ENCODE data around the gene RASSF9. TPM values are rescaled to one million over a fixed set of nuclear protein-coding genes. Genes with fewer than 3 reads are reported as not detected.

Gene RASSF9
- total RNA-seq, 1 donor from 2014 or later = 2.2 TPM

DNA sequence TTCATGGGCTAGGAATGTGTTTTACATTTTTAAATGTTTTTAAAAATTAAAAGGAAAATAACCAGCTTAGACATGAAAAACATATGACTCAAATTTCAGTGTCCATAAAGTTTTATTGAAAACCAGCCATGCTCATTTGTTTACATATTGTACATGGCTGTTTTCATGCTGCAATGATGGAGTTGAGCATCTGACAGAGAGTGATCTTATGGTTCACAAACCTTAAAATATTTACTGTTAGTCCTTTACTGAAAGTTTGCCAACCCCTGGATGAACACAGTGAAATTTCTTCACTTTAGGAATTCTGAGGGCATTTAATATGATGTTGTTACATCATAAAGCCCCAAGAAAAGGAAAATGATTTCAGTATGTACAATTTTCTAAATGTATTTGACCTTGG, 16.1 kb downstream of the RASSF9 start:
- no peak overlapping the region for H3K27ac Mint-ChIP-seq (ENCODE audit: unreplicated experiment)
- TF ChIP-seq, protein P1, sequence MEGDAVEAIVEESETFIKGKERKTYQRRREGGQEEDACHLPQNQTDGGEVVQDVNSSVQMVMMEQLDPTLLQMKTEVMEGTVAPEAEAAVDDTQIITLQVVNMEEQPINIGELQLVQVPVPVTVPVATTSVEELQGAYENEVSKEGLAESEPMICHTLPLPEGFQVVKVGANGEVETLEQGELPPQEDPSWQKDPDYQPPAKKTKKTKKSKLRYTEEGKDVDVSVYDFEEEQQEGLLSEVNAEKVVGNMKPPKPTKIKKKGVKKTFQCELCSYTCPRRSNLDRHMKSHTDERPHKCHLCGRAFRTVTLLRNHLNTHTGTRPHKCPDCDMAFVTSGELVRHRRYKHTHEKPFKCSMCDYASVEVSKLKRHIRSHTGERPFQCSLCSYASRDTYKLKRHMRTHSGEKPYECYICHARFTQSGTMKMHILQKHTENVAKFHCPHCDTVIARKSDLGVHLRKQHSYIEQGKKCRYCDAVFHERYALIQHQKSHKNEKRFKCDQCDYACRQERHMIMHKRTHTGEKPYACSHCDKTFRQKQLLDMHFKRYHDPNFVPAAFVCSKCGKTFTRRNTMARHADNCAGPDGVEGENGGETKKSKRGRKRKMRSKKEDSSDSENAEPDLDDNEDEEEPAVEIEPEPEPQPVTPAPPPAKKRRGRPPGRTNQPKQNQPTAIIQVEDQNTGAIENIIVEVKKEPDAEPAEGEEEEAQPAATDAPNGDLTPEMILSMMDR (IDR thresholded peaks at IDR 0.05; ENCODE audit: unreplicated experiment) = no peak
- no peaks in the 10 kb centered on the region for H3K27me3 Mint-ChIP-seq (ENCODE audit: unreplicated experiment)
- H3K36me3 Mint-ChIP-seq (ENCODE audit: low read depth, unreplicated experiment) = no peaks in the 10 kb centered on the region
- no peaks in the 10 kb centered on the region for H3K4me1 Mint-ChIP-seq (ENCODE audit: unreplicated experiment)
- H3K4me3 Mint-ChIP-seq (ENCODE audit: unreplicated experiment) = no peak overlapping the region
- H3K9me3 Mint-ChIP-seq (ENCODE audit: unreplicated experiment) = no peaks in the 10 kb centered on the region
- no peak for DNase-seq (ENCODE audit: low spot score)

DNA sequence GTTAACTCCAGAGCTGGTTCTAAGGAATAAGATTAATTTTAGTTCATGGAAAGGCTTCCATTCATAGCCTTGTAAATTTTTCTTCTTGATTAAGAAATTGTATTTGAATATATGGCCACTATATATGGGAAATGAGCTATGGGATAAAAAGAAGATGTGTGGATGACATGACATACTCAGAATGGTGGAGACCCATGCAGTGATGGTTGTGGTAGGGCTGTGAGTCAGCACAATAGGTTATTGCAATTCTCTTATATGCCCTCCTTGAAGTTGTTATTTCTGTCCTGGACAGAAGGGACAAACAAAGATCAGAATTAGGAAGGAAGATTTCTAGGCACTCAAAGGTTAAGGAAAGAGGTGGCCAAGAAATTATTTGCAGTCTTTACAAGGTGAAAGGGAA, 21.5 kb downstream of the RASSF9 start:
- DNase-seq (ENCODE audit: low spot score) = no peak
- no peaks in the 10 kb centered on the region for H3K4me1 Mint-ChIP-seq (ENCODE audit: unreplicated experiment)
- no peak overlapping the region for H3K27ac Mint-ChIP-seq (ENCODE audit: unreplicated experiment)

DNA sequence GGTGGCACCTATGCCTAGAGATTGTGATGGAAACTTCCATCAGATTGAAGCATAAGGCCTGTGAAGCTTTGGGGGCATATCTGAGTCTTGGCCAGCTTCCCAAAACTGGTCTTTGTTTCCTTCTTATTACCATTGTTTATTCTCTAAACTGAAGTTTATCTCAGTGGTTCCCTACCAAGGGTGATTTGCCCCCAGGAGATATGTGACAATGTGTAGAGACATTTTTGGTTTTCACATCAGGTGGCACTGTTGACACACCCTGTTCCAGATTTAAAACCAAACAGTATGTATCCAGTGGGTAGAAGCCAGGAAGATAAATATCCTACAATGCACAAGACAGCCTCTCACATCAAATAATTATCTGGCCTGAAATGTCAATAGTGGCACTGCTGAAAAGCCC, 22.1 kb downstream of the RASSF9 start:
- Mint-ChIP-seq H3K27me3 (ENCODE audit: unreplicated experiment) (no peaks in the 10 kb centered on the region), H3K36me3 (ENCODE audit: low read depth, unreplicated experiment) (no peaks in the 10 kb centered on the region), H3K4me1 (ENCODE audit: unreplicated experiment) (no peaks in the 10 kb centered on the region), H3K9me3 (ENCODE audit: unreplicated experiment) (no peaks in the 10 kb centered on the region), H3K27ac (ENCODE audit: unreplicated experiment) (no peak overlapping the region), H3K4me3 (ENCODE audit: unreplicated experiment) (no peak overlapping the region)
- no peak for DNase-seq (ENCODE audit: low spot score)
- TF ChIP-seq, protein P1 (IDR thresholded peaks at IDR 0.05; ENCODE audit: unreplicated experiment) = no peak

More for the DNA sequence above, 21.5 kb downstream of the RASSF9 start:
- no peaks in the 10 kb centered on the region for H3K27me3 Mint-ChIP-seq (ENCODE audit: unreplicated experiment)
- H3K9me3 Mint-ChIP-seq (ENCODE audit: unreplicated experiment) = no peaks in the 10 kb centered on the region
- no peaks in the 10 kb centered on the region for H3K36me3 Mint-ChIP-seq (ENCODE audit: low read depth, unreplicated experiment)
- H3K4me3 Mint-ChIP-seq (ENCODE audit: unreplicated experiment) = no peak overlapping the region
- TF ChIP-seq, protein P1 (IDR thresholded peaks at IDR 0.05; ENCODE audit: unreplicated experiment) = no peak

DNA sequence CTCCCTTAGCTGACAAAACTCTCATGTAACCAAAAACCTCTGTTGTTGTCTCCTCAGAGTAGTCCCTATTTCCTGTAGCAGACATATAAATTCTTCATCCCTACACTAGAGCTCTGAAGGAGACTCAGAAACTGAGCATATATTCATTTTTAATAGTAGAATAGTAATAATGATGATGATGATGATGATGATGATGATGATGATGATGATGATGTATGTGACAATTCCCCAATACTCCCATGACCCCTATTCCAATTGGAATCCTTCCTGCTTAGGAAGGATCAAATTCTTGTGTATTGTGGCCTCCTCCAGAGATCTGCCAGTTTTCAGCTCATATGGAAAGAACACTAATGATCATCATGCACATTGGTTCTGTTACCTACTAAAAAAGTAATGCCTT, 26.7 kb downstream of the RASSF9 start:
- Mint-ChIP-seq H3K4me3 (ENCODE audit: unreplicated experiment) (no peak overlapping the region), H3K9me3 (ENCODE audit: unreplicated experiment) (no peaks in the 10 kb centered on the region), H3K36me3 (ENCODE audit: low read depth, unreplicated experiment) (no peaks in the 10 kb centered on the region), H3K4me1 (ENCODE audit: unreplicated experiment) (no peaks in the 10 kb centered on the region), H3K27ac (ENCODE audit: unreplicated experiment) (no peak overlapping the region), H3K27me3 (ENCODE audit: unreplicated experiment) (no peaks in the 10 kb centered on the region)
- no peak for DNase-seq (ENCODE audit: low spot score)
- TF ChIP-seq, protein P1 (IDR thresholded peaks at IDR 0.05; ENCODE audit: unreplicated experiment) = no peak

DNA sequence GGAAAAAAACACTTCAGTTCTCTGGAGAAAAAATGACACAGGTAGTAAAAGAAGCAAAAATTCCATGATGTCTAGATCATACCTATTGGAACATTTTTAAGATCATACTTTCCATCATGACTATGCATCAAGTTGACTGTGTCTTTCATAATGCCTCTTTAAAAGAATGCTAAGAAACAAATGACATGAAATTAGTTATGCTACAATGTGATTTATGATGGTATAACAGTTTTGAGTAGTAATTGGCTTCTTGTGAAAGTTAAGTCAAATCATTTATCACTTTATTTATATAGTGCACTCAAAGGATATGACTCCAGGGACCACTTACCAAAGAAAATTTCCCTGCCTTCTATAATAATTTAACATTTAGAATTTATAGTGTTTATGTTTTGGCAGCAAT, 28.5 kb downstream of the RASSF9 start:
- no peak for DNase-seq (ENCODE audit: low spot score)
- no peaks in the 10 kb centered on the region for H3K9me3 Mint-ChIP-seq (ENCODE audit: unreplicated experiment)
- TF ChIP-seq, protein P1 (IDR thresholded peaks at IDR 0.05; ENCODE audit: unreplicated experiment) = no peak
- no peak overlapping the region for H3K27ac Mint-ChIP-seq (ENCODE audit: unreplicated experiment)
- no peaks in the 10 kb centered on the region for H3K36me3 Mint-ChIP-seq (ENCODE audit: low read depth, unreplicated experiment)
- H3K4me3 Mint-ChIP-seq (ENCODE audit: unreplicated experiment) = no peak overlapping the region
- H3K27me3 Mint-ChIP-seq (ENCODE audit: unreplicated experiment) = no peaks in the 10 kb centered on the region
- H3K4me1 Mint-ChIP-seq (ENCODE audit: unreplicated experiment) = no peaks in the 10 kb centered on the region
